H9 (cell line): ENCODE data around the gene ETFB. TPM values are rescaled to one million over a fixed set of nuclear protein-coding genes. Genes with fewer than 3 reads are reported as not detected.

Experiments used
- DNase-seq: peaks from one replicate; pipeline ENCODE4 v3.0.0-alpha.2; 2017
- H2AFZ ChIP-seq: one replicate; pipeline ENCODE4 v1.6.1; 2013; ENCODE audit warnings: mild to moderate bottlenecking, low read length, control low read depth, moderate library complexity
- H2AK5ac ChIP-seq: 2 replicates; pipeline ENCODE4 v1.6.1; 2013; ENCODE audit warnings: low read length, control low read depth, mixed read lengths; ENCODE audit not compliant: insufficient read length
- H2BK120ac ChIP-seq: one replicate; pipeline ENCODE4 v1.6.1; 2013; ENCODE audit warnings: low read depth, mild to moderate bottlenecking, low read length, control low read depth, inconsistent platforms; ENCODE audit not compliant: poor library complexity, severe bottlenecking
- H2BK12ac ChIP-seq: 2 replicates; pipeline ENCODE4 v1.6.1; 2013; ENCODE audit warnings: low read length, control low read depth, mixed read lengths, low read depth; ENCODE audit not compliant: insufficient read length
- H2BK15ac ChIP-seq: 2 replicates; pipeline ENCODE4 v1.6.1; 2013; ENCODE audit warnings: low read depth, low read length, control low read depth
- H2BK20ac ChIP-seq: one replicate; pipeline ENCODE4 v1.6.1; 2013; ENCODE audit warnings: low read depth, mild to moderate bottlenecking, low read length, control low read depth, inconsistent platforms; ENCODE audit not compliant: poor library complexity, severe bottlenecking
- H2BK5ac ChIP-seq: 2 replicates; pipeline ENCODE4 v1.6.1; 2013; ENCODE audit warnings: low read length, control low read depth, mixed read lengths; ENCODE audit not compliant: insufficient read length
- H3K14ac ChIP-seq: 2 replicates; pipeline ENCODE4 v1.6.1; 2013; ENCODE audit warnings: low read length, control low read depth; ENCODE audit not compliant: insufficient read depth
- H3K18ac ChIP-seq: 2 replicates; pipeline ENCODE4 v1.6.1; 2013; ENCODE audit warnings: low read depth, mild to moderate bottlenecking, mixed read lengths, low read length, control low read depth; ENCODE audit not compliant: insufficient read length
- H3K23ac ChIP-seq: 2 replicates; pipeline ENCODE4 v1.6.1; 2013; ENCODE audit warnings: low read length, control low read depth, mixed read lengths, low read depth; ENCODE audit not compliant: insufficient read length
- H3K23me2 ChIP-seq: 2 replicates; pipeline ENCODE4 v1.6.1; 2013; ENCODE audit warnings: low read depth, mild to moderate bottlenecking, mixed read lengths, low read length, control low read depth; ENCODE audit not compliant: insufficient read length, poor library complexity, severe bottlenecking
- H3K27ac ChIP-seq: 2 replicates; pipeline ENCODE4 v1.5.1; 2013; ENCODE audit warnings: low read length, control low read depth, mixed read lengths, low read depth; ENCODE audit not compliant: insufficient read length
- H3K27me3 ChIP-seq: 2 replicates; pipeline ENCODE4 v1.6.1; 2013; ENCODE audit warnings: low read length, control low read depth, inconsistent platforms; ENCODE audit not compliant: insufficient read depth
- H3K4ac ChIP-seq: 2 replicates; pipeline ENCODE4 v1.6.1; 2013; ENCODE audit warnings: low read depth, mild to moderate bottlenecking, control low read depth, inconsistent platforms, low read length, moderate library complexity
- H3K4me1 ChIP-seq: 2 replicates; pipeline ENCODE4 v1.6.1; 2013; ENCODE audit warnings: low read length, control low read depth, inconsistent platforms; ENCODE audit not compliant: insufficient read depth
- H3K4me2 ChIP-seq: 2 replicates; pipeline ENCODE4 v1.6.1; 2013; ENCODE audit warnings: low read length, control low read depth, mixed read lengths; ENCODE audit not compliant: insufficient read length, insufficient read depth
- H3K56ac ChIP-seq: 2 replicates; pipeline ENCODE4 v1.6.1; 2013; ENCODE audit warnings: low read depth, mild to moderate bottlenecking, mixed read lengths, low read length, control low read depth; ENCODE audit not compliant: insufficient read length
- H3K79me1 ChIP-seq: 2 replicates; pipeline ENCODE4 v1.6.1; 2013; ENCODE audit warnings: low read depth, mild to moderate bottlenecking, moderate library complexity, low read length, control low read depth, inconsistent platforms; ENCODE audit not compliant: insufficient read depth, poor library complexity, severe bottlenecking
- H3K79me2 ChIP-seq: 2 replicates; pipeline ENCODE4 v1.6.1; 2013; ENCODE audit warnings: low read length, control low read depth, inconsistent platforms; ENCODE audit not compliant: insufficient read depth
- H3K9ac ChIP-seq: 2 replicates; pipeline ENCODE4 v1.6.1; 2013; ENCODE audit warnings: low read length, control low read depth, mixed read lengths; ENCODE audit not compliant: insufficient read length; ENCODE audit errors: extremely low read depth
- H3K9me3 ChIP-seq: one replicate; pipeline ENCODE4 v1.6.1; 2013; ENCODE audit warnings: low read depth, low read length, inconsistent platforms; ENCODE audit not compliant: control insufficient read depth
- H3T11ph ChIP-seq: one replicate; pipeline ENCODE4 v1.6.1; 2013; ENCODE audit warnings: mild to moderate bottlenecking, low read length, control low read depth, inconsistent platforms
- H4K20me1 ChIP-seq: one replicate; pipeline ENCODE4 v1.6.1; 2013; ENCODE audit not compliant: control insufficient read depth, insufficient read length, insufficient read depth
- H4K5ac ChIP-seq: 2 replicates; pipeline ENCODE4 v1.6.1; 2013; ENCODE audit warnings: low read depth, mild to moderate bottlenecking, mixed read lengths, low read length, control low read depth; ENCODE audit not compliant: insufficient read length
- H4K8ac ChIP-seq: replicated peaks from 2 replicates; pipeline ENCODE4 v1.6.1; 2013; ENCODE audit warnings: low read length, control low read depth, mixed read lengths, low read depth; ENCODE audit not compliant: insufficient read length
- H4K91ac ChIP-seq: 2 replicates; pipeline ENCODE4 v1.6.1; 2013; ENCODE audit warnings: low read depth, mild to moderate bottlenecking, moderate library complexity, mixed read lengths, low read length, control low read depth; ENCODE audit not compliant: insufficient read length
- H3K27ac Mint-ChIP-seq, 3 experiments: 2 replicates in 2 of 3; 3 replicates in 1 of 3; pipeline ENCODE4 v1.8.0; 2020 to 2021; ENCODE audit warnings: mixed read lengths in 3 of 3, mild to moderate bottlenecking in 1 of 3, moderate library complexity in 1 of 3
- H3K27me3 Mint-ChIP-seq: 2 replicates; pipeline ENCODE4 v1.8.0; 2021; ENCODE audit warnings: low read depth, mild to moderate bottlenecking, moderate library complexity, mixed read lengths
- H3K36me3 Mint-ChIP-seq, 3 experiments: 2 replicates in 2 of 3; 3 replicates in 1 of 3; pipeline ENCODE4 v1.8.0; 2020 to 2021; ENCODE audit warnings: low read depth in 3 of 3, mixed read lengths in 3 of 3; ENCODE audit not compliant: insufficient read depth in 1 of 3
- H3K4me1 Mint-ChIP-seq, 2 experiments: 2 replicates each; pipeline ENCODE4 v1.8.0; 2020; ENCODE audit warnings: mixed read lengths in 2 of 2
- H3K4me3 Mint-ChIP-seq, 2 experiments: 2 replicates in 1 of 2; 3 replicates in 1 of 2; pipeline ENCODE4 v1.8.0; 2020 to 2021; ENCODE audit warnings: mild to moderate bottlenecking in 2 of 2, mixed read lengths in 2 of 2, moderate library complexity in 1 of 2
- H3K9me3 Mint-ChIP-seq, 2 experiments: 2 replicates in 1 of 2; 3 replicates in 1 of 2; pipeline ENCODE4 v1.8.0; 2020; ENCODE audit warnings: mild to moderate bottlenecking in 2 of 2, mixed read lengths in 2 of 2, moderate library complexity in 1 of 2
- CTCF ChIP-seq: fragments of 200-600 bp; sonication (generic); conservative IDR thresholded peaks from 3 replicates; pipeline ENCODE4 v1.8.0; 2021; ENCODE audit warnings: antibody characterized with exemption, mild to moderate bottlenecking
- WGBS: extraction: QIAGEN DNeasy Blood & Tissue Kit; methylation state at CpG from one replicate; pipeline ENCODE4 v1.1.7; 2013; ENCODE audit warnings: missing lambda C conversion rate, low lambda C conversion rate, mixed read lengths; ENCODE audit not compliant: insufficient read length; ENCODE audit errors: extremely low coverage; 5-methylcytosine and 5-hydroxymethylcytosine counted together
- total RNA-seq: library from RNA; stranded (reverse); gene quantifications from 2 replicates; pipeline ENCODE4 v1.2.1, GENCODE V29; 2021

The ETFB gene
- total RNA-seq, 1 experiment from 2014 or later = 49.4 TPM

- peak overlapping the region; percentile 90 to 93 for H3K4me3 Mint-ChIP-seq
- H3K79me1 ChIP-seq = no peaks in the 10 kb centered on the region
- H3K9me3 ChIP-seq = no peaks in the 10 kb centered on the region
- H3K9ac ChIP-seq = peak overlapping the region; percentile 93
- H3K27ac Mint-ChIP-seq = peak overlapping the region; percentile 98
- peak overlapping the region; percentile 79 for H2BK120ac ChIP-seq
- H2BK15ac ChIP-seq = no peak overlapping the region
- H2AFZ ChIP-seq = no peak overlapping the region
- peaks cover 8% of the 10 kb centered on the region for H3K23me2 ChIP-seq
- no peak overlapping the region for H4K8ac ChIP-seq
- H3K4me1 Mint-ChIP-seq = peaks cover 26 to 50% of the 10 kb centered on the region in 2 experiments
- no peak for TF ChIP-seq CTCF
- no peak overlapping the region for H3K23ac ChIP-seq
- H2BK20ac ChIP-seq = no peak overlapping the region
- no peak overlapping the region for H3K56ac ChIP-seq
- H3K14ac ChIP-seq = peak overlapping the region; percentile 84; the same call in 1 of the 2 replicates
- H3K18ac ChIP-seq = peak overlapping the region; percentile 84
- no CpG with 5 or more reads among the region's 45 CpGs for WGBS
- H3K9me3 Mint-ChIP-seq = no peaks in the 10 kb centered on the region; a peak in 1 of 5 replicates
- DNase-seq = peak; percentile 99
- H2BK5ac ChIP-seq = peak overlapping the region; percentile 77
- H4K91ac ChIP-seq = no peak overlapping the region
- no peak overlapping the region; the same call in 1 of the 2 replicates for H3K4ac ChIP-seq
- no peaks in the 10 kb centered on the region for H3K27me3 ChIP-seq
- peaks cover 0 to 8% (median 6%) of the 10 kb centered on the region in 3 experiments; a peak in 5 of 7 replicates for H3K36me3 Mint-ChIP-seq
- H3K27ac ChIP-seq = peak overlapping the region; percentile 70
- H3K4me1 ChIP-seq = no peaks in the 10 kb centered on the region
- H2BK12ac ChIP-seq = no peak overlapping the region
- H3K27me3 Mint-ChIP-seq = peaks cover 1% of the 10 kb centered on the region; the same call in 1 of the 2 replicates
- H3T11ph ChIP-seq = peak overlapping the region; percentile 73
- H4K5ac ChIP-seq = no peak overlapping the region
- no peaks in the 10 kb centered on the region for H3K79me2 ChIP-seq
- peak overlapping the region; percentile 85 for H3K4me2 ChIP-seq
- H2AK5ac ChIP-seq = no peak overlapping the region
- no peaks in the 10 kb centered on the region for H4K20me1 ChIP-seq
Measured at GRCh38 chr19:51394050-51394836, 28.1 kb upstream of the ETFB start.
